Vagina (tissue), 2 donors: ENCODE measurements around the gene CASZ1.

Source experiments
- CTCF ChIP-seq, 3 experiments: fragments of 450-650 bp in 2 of 3; fragments of 200-600 bp in 1 of 3; sonication (generic) in 1 of 3; IDR thresholded peaks; one replicate each; pipeline ENCODE4 v1.5.1; 2017 to 2019; ENCODE audit warnings: antibody characterized with exemption in 3 of 3, mild to moderate bottlenecking in 2 of 3, moderate library complexity in 2 of 3
- POLR2AphosphoS5 ChIP-seq, 2 donors: sonication (generic); formaldehyde crosslinking; IDR thresholded peaks; one replicate each; pipeline ENCODE4 v1.9.0; 2017; ENCODE audit warnings: antibody characterized with exemption in 2 of 2, mild to moderate bottlenecking in 2 of 2, low read depth in 1 of 2; ENCODE audit not compliant: insufficient read depth in 1 of 2

- TF ChIP-seq CTCF (IDR thresholded peaks at IDR 0.05) (no peak), POLR2AphosphoS5 (IDR thresholded peaks at IDR 0.05; ENCODE audit: insufficient read depth in 1 of 2, low read depth in 1 of 2) (no peak)
These were observed 97.5 kb downstream of the CASZ1 start for GRCh38 chr1:10698726-10699469.
